ENCODE data around the gene EPSTI1. TPM values are rescaled to one million over a fixed set of nuclear protein-coding genes. Genes with fewer than 3 reads are reported as not detected.

EPSTI1 gene
- total RNA-seq, 1 donor from 2014 or later: 5.6 TPM

DNA sequence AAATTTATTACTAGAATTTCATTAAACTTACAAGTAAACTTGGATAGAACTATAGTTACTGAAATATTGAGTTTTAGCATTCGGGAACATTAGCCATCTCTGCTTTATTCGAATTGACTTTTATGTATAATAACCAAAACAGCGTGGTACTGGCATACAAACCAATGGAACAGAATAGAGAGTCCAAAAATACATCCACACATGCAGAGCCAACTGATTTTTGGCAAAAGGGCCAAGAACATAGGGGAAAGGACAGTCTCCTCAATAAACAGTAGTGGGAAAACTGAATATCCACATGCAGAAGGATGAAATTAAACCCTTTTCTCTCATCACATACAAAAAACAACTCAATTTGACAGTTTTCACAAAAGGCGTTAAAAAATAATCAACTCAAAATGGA is 84.3 kb downstream of the EPSTI1 start:
- TF ChIP-seq, protein P1, sequence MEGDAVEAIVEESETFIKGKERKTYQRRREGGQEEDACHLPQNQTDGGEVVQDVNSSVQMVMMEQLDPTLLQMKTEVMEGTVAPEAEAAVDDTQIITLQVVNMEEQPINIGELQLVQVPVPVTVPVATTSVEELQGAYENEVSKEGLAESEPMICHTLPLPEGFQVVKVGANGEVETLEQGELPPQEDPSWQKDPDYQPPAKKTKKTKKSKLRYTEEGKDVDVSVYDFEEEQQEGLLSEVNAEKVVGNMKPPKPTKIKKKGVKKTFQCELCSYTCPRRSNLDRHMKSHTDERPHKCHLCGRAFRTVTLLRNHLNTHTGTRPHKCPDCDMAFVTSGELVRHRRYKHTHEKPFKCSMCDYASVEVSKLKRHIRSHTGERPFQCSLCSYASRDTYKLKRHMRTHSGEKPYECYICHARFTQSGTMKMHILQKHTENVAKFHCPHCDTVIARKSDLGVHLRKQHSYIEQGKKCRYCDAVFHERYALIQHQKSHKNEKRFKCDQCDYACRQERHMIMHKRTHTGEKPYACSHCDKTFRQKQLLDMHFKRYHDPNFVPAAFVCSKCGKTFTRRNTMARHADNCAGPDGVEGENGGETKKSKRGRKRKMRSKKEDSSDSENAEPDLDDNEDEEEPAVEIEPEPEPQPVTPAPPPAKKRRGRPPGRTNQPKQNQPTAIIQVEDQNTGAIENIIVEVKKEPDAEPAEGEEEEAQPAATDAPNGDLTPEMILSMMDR (IDR thresholded peaks at IDR 0.05; ENCODE audit: insufficient read depth, low read length, poor library complexity, severe bottlenecking): no peak
- H3K4me3 ChIP-seq (ENCODE audit: low read depth, low read length): no peak overlapping the region

DNA sequence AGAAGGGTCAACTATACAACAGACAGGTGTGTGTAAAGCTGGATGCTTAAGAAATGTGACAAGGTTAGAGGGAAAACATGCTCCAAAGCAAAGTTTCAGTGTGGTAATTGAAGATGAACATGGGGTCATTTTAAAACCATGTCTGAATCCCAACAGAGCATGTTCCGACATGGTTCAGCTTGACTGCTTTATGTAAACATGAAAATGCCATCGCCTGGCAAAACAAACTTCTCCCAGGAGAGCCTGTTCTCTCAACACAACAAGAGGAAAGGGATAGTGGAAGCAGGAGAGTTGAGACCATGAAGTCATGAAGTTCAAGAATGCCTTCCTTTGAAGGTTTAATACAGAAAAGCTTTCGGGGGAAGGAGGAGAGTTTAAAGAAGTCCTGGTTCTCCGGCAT is 85.8 kb downstream of the EPSTI1 start:
- H3K36me3 ChIP-seq (ENCODE audit: control insufficient read depth, insufficient read depth, low read length): no peaks in the 10 kb centered on the region

More for the DNA sequence above, 84.3 kb downstream of the EPSTI1 start:
- Histone ChIP-seq H3K36me3 (ENCODE audit: control insufficient read depth, insufficient read depth, low read length) (no peaks in the 10 kb centered on the region), H3K27me3 (ENCODE audit: control insufficient read depth, insufficient read depth, low read length) (no peaks in the 10 kb centered on the region)
- DNase-seq (ENCODE audit: low read depth): no peak

DNA sequence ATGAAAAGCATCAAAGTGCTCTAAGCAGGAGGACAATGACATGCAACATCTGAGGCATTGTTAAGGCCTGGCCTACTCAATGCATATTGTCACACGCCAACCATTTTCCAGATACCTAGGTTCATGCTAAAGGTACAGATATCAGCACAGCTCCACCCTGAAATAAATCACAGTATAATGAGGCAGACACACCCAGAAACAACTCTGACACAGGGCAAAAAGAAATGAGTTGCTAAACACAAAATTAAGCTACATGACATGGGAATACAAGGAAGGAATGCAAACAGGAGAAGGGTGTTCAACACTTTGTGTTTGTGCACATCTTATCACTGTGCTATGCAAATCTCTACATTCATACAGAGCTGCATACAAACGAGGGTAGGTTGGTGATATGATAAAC is 86.5 kb downstream of the EPSTI1 start:
- no peaks in the 10 kb centered on the region for H3K36me3 ChIP-seq (ENCODE audit: control insufficient read depth, insufficient read depth, low read length)
- H3K4me3 ChIP-seq (ENCODE audit: low read depth, low read length): no peak overlapping the region
- TF ChIP-seq, protein P1 (IDR thresholded peaks at IDR 0.05; ENCODE audit: insufficient read depth, low read length, poor library complexity, severe bottlenecking): no peak
- DNase-seq (ENCODE audit: low read depth): no peak
- H3K27me3 ChIP-seq (ENCODE audit: control insufficient read depth, insufficient read depth, low read length): no peaks in the 10 kb centered on the region

More for the DNA sequence above, 85.8 kb downstream of the EPSTI1 start:
- TF ChIP-seq, protein P1 (IDR thresholded peaks at IDR 0.05; ENCODE audit: insufficient read depth, low read length, poor library complexity, severe bottlenecking): no peak
- no peak for DNase-seq (ENCODE audit: low read depth)
- Histone ChIP-seq H3K27me3 (ENCODE audit: control insufficient read depth, insufficient read depth, low read length) (no peaks in the 10 kb centered on the region), H3K4me3 (ENCODE audit: low read depth, low read length) (no peak overlapping the region)

DNA sequence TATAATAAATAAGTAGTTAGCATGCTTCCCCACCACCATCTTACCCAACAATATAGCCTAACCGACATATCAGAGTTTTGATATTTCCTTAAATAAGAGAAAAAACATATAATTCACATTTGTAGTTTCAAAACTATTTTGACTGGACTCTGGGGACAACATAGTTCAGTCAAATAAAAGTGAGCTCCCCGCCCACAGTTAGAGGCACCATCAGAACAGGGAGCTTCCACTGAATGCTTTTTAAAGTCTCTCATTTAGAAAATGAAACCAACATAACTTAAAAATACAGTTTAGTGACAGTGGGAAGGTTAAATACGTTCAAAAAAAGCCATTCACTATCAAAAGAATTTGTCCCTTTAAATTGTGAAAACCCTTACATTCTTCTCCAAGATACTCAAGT is 92.8 kb downstream of the EPSTI1 start:
- H3K36me3 ChIP-seq (ENCODE audit: control insufficient read depth, insufficient read depth, low read length): no peaks in the 10 kb centered on the region
- no peaks in the 10 kb centered on the region for H3K27me3 ChIP-seq (ENCODE audit: control insufficient read depth, insufficient read depth, low read length)
- no peak for DNase-seq (ENCODE audit: low read depth)
- TF ChIP-seq, protein P1 (IDR thresholded peaks at IDR 0.05; ENCODE audit: insufficient read depth, low read length, poor library complexity, severe bottlenecking): no peak
- H3K4me3 ChIP-seq (ENCODE audit: low read depth, low read length): no peak overlapping the region

DNA sequence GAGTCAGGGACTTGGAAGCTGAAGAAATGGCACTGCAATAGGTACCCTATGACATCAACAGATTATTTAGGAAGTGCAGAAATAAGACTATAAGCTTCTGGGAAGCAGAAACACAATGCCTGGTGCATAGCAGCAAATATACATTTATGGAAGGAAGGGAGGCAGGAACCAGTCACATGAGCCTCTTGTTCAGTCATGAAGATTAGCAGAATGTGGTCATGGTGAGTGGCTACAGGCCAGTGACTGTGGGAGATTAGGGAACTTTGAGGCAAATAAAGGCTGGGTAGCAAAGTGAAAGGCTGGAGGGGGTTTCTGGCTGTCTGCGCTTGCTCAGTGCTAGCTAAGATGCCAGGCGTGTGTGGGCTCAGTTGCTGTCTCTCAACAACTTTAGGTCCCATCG is 96.3 kb downstream of the EPSTI1 start:
- H3K27me3 ChIP-seq (ENCODE audit: control insufficient read depth, insufficient read depth, low read length): no peaks in the 10 kb centered on the region
- no peaks in the 10 kb centered on the region for H3K36me3 ChIP-seq (ENCODE audit: control insufficient read depth, insufficient read depth, low read length)
- no peak overlapping the region for H3K4me3 ChIP-seq (ENCODE audit: low read depth, low read length)
- TF ChIP-seq, protein P1 (IDR thresholded peaks at IDR 0.05; ENCODE audit: insufficient read depth, low read length, poor library complexity, severe bottlenecking): no peak
- DNase-seq (ENCODE audit: low read depth): no peak

DNA sequence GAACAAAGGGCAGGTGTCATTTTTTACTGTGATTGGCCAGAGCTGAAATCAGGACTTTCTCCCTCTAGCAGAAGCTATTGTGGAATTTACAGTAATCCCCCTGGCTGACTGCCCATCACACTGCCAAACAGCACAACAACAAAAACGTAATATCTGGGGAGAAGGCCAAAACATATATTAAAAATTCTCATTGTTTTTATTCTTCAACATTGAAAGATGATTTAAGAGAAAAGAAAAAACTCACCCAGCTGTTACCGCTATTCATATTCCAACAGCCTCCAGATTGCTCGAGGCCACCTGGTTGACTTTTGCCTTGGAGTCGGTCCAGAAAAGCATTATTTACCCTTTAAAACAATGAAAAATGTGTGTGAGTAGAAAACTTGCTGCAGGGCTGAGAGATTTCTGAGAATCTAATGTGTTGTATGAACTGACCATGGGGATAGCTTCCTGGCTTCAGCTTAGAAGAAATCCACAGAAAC is 97.2 kb downstream of the EPSTI1 start:
- H3K4me3 ChIP-seq (ENCODE audit: low read depth, low read length): no peak overlapping the region
- no peak for DNase-seq (ENCODE audit: low read depth)
- H3K27me3 ChIP-seq (ENCODE audit: control insufficient read depth, insufficient read depth, low read length): no peaks in the 10 kb centered on the region
- H3K36me3 ChIP-seq (ENCODE audit: control insufficient read depth, insufficient read depth, low read length): no peaks in the 10 kb centered on the region
- TF ChIP-seq, protein P1 (IDR thresholded peaks at IDR 0.05; ENCODE audit: insufficient read depth, low read length, poor library complexity, severe bottlenecking): no peak

Data from kidney epithelial cell (primary cell).